Activated CD8-positive, alpha-beta memory T cell treated with anti-CD3 and anti-CD28 coated beads, Interleukin-2, amount 10 ng/mL, durations not matched to agents 7 days and 5 days (primary cell): ENCODE measurements around the gene ZBP1. TPM values are rescaled to one million over a fixed set of nuclear protein-coding genes. Genes with fewer than 3 reads are reported as not detected.

Source experiments
- ATAC-seq: fragments of 150-1000 bp; cut with Tn5 transposase; one replicate; pipeline ENCODE4 v1.10.0; 2021; ENCODE audit warnings: moderate library complexity
- CTCF ChIA-PET: fragments of 350-600 bp; sonication (Branson Sonifier 250); formaldehyde crosslinking; loops from one replicate; lab custom pipeline; 2021; ENCODE audit warnings: antibody characterized with exemption; lab: Charles Lee
- DNase-seq: peaks from one replicate; pipeline ENCODE4 v3.0.0-alpha.2; 2020
- H3K27ac Mint-ChIP-seq: one replicate; pipeline ENCODE4 v1.8.0; 2021; ENCODE audit warnings: mild to moderate bottlenecking, mixed read lengths
- H3K27me3 Mint-ChIP-seq: one replicate; pipeline ENCODE4 v1.8.0; 2021; ENCODE audit warnings: mixed read lengths
- H3K36me3 Mint-ChIP-seq: one replicate; pipeline ENCODE4 v1.8.0; 2021; ENCODE audit warnings: mild to moderate bottlenecking, mixed read lengths
- H3K4me1 Mint-ChIP-seq: one replicate; pipeline ENCODE4 v1.8.0; 2021; ENCODE audit warnings: mixed read lengths
- H3K4me3 Mint-ChIP-seq: one replicate; pipeline ENCODE4 v1.8.0; 2021; ENCODE audit warnings: mild to moderate bottlenecking, moderate library complexity, mixed read lengths
- H3K9me3 Mint-ChIP-seq: one replicate; pipeline ENCODE4 v1.8.0; 2022; ENCODE audit warnings: low read depth, mixed read lengths
- total RNA-seq, 2 experiments: library from RNA; stranded (reverse); gene quantifications; one replicate each; pipeline ENCODE4 v1.2.3, GENCODE V29; 2021

ZBP1 gene, protein sequence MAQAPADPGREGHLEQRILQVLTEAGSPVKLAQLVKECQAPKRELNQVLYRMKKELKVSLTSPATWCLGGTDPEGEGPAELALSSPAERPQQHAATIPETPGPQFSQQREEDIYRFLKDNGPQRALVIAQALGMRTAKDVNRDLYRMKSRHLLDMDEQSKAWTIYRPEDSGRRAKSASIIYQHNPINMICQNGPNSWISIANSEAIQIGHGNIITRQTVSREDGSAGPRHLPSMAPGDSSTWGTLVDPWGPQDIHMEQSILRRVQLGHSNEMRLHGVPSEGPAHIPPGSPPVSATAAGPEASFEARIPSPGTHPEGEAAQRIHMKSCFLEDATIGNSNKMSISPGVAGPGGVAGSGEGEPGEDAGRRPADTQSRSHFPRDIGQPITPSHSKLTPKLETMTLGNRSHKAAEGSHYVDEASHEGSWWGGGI
- 10 to 100 TPM; 22.9 to 56.8 TPM for total RNA-seq

DNA sequence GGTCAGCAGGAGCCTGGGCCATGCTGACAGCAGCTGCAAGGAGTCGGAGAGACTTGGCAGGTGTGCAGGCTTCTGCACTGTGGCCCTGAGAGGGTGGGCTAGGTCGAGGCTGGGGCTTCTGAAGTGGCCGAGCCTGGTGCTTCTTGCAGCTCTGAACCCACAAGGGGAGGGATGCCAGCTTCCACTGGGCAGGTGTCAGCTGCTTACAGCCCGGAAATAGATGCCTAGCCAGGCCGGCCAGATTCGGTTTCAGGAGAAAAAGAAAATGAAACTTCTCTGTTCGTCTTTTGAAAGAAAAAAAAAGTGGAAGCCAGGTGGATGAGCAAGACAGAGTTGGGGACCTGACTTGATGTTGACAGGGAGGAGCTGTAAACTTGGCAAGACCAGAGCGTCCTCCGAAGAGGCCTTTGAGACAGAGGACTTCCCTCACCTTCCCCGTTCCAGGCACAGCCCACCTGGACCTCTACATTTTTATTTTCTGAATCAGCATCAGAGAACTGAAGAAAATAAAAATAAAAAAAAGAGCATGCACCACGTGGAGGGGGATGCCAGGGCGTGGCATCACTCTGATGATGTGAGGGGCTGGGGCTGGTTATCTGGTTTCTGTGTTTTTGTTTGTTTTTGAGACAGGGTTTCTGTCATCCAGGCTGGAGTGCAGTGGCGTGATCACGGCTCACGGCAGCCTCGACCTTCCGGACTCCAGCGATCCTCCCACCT is at the start of gene ZBP1:
Gene ZBP1, minus strand, starts transcription at position 153 of the 717 bp plus-strand sequence. Its CDS starts 131 bp downstream, at position 22.
- Mint-ChIP-seq H3K27me3 (peaks cover 3% of the 10 kb centered on the region), H3K4me3 (peak within 1 kb of the TSS; percentile 88), H3K36me3 (peaks cover 29% of the 10 kb centered on the region), H3K27ac (peak within 1 kb of the TSS; percentile 98), H3K9me3 (peaks cover 5% of the 10 kb centered on the region), H3K4me1 (peaks cover 61% of the 10 kb centered on the region)
- ATAC-seq (peak; percentile 41), DNase-seq (peak; percentile 88)
- CTCF ChIA-PET = interaction anchor here (1.2 to 16.0 kb wide), 10 partner anchors 9 to 1031 kb away, joined by 3 to 176 read pairs (median 12); partner anchors contain the start of genes RBM38 and STX16

DNA sequence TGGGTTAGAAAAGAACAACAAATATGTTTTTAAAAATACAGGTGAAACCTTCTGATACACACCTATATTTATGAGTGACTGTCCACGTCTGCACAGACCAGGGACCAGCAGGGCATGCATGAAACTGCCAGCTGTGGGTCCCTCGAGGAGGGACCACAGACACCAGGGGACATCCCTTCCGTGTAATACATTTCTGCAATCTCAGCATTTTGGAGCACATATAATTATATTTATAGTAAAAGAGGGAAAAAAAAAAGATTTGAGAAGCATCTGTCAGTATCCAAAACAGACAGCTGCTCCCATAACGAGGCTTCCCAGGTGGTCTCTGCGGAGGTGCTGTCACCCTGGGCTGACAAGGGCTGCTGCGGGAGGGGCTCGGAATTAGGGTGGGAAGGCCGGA is 49.4 kb upstream of the ZBP1 start:
- H3K9me3 Mint-ChIP-seq = no peaks in the 10 kb centered on the region
- H3K27me3 Mint-ChIP-seq = no peaks in the 10 kb centered on the region
- DNase-seq (no peak), ATAC-seq (no peak)
- CTCF ChIA-PET = interaction anchor here (0.9 to 1.0 kb wide), 2 partner anchors 47 to 418 kb away, joined by 3 read pairs; no protein-coding TSS in a partner anchor
- H3K36me3 Mint-ChIP-seq = no peaks in the 10 kb centered on the region
- H3K4me3 Mint-ChIP-seq = no peak overlapping the region
- no peaks in the 10 kb centered on the region for H3K4me1 Mint-ChIP-seq
- H3K27ac Mint-ChIP-seq = no peak overlapping the region

DNA sequence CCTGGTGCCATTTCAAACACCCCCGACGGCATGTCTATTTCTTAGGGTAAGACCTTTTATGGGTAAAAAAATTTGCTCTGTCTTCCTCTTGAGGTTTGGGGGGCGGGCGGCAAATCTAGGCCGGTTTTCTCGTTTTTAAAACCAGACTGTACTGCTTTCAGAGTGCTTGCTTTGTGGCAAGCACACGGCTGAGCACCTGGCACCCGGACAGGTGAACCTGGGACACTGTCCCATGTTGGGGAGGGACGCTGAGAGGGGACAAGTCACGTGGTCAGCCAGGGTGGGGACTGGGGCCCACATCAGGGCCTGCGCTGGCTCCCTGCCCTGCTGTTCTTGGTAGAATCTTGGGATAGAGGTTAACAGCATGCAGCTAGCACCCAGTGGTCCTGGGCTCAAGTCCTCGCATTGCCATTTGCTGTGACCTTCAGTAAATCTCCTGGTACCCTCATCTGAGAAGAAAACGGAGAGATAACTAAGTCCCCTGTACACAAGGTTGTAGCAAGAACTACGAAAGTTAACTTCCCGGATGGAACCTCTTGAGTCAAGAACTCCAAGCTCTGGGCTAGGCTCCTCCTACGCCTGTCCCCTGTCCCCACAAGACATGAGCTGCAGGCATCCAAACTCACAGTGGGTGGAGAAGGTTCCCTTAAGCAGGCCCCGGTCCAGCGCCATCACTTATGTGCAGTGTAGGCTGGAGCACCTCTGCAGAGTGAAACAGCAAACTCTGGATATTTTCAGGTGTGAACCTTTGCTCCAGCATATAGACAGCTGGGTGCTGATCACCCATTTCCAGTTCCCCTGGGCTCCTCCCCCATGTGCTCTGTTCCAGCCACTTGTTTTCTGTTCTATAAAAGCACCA is 47.9 kb upstream of the ZBP1 start:
- Mint-ChIP-seq H3K4me1 (no peaks in the 10 kb centered on the region), H3K9me3 (no peaks in the 10 kb centered on the region), H3K4me3 (no peak overlapping the region), H3K27ac (no peak overlapping the region), H3K36me3 (no peaks in the 10 kb centered on the region), H3K27me3 (no peaks in the 10 kb centered on the region)
- CTCF ChIA-PET = interaction anchor here (1.0 to 1.4 kb wide), 2 partner anchors 24 to 72 kb away, joined by 3 read pairs; no protein-coding TSS in a partner anchor
- no peak for ATAC-seq
- DNase-seq = no peak

GRCh38 chr20:57667388-57667787 is 47.2 kb upstream of the ZBP1 start:
- ATAC-seq = no peak
- no peaks in the 10 kb centered on the region for H3K36me3 Mint-ChIP-seq
- no peaks in the 10 kb centered on the region for H3K4me1 Mint-ChIP-seq
- no peaks in the 10 kb centered on the region for H3K9me3 Mint-ChIP-seq
- no peak overlapping the region for H3K27ac Mint-ChIP-seq
- H3K4me3 Mint-ChIP-seq = no peak overlapping the region
- DNase-seq = no peak
- CTCF ChIA-PET = interaction anchor here (1.4 kb wide), 1 partner anchor 24 kb away, joined by 3 read pairs; no protein-coding TSS in a partner anchor
- no peaks in the 10 kb centered on the region for H3K27me3 Mint-ChIP-seq

DNA sequence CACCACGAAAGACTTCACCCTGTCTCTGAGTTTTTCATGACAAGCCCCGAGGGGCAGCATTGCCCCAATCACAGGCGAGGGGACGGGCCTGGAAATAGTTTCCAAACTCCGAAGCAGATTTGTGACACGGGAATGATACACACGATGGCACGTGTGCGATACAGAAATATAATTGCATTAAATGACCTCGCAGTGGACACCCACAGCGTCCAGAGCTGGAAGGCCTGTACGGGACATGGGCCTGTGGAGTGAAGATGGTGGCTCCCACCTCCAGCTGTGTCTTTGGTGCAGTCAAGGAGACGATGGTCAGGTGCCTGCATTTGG is 46.6 kb upstream of the ZBP1 start:
- no peaks in the 10 kb centered on the region for H3K27me3 Mint-ChIP-seq
- no peak for DNase-seq
- no peak overlapping the region for H3K4me3 Mint-ChIP-seq
- no peak overlapping the region for H3K27ac Mint-ChIP-seq
- CTCF ChIA-PET = interaction anchor here (1.4 kb wide), 1 partner anchor 23 kb away, joined by 3 read pairs; no protein-coding TSS in a partner anchor
- H3K36me3 Mint-ChIP-seq = no peaks in the 10 kb centered on the region
- no peaks in the 10 kb centered on the region for H3K9me3 Mint-ChIP-seq
- H3K4me1 Mint-ChIP-seq = no peaks in the 10 kb centered on the region
- ATAC-seq = no peak

DNA sequence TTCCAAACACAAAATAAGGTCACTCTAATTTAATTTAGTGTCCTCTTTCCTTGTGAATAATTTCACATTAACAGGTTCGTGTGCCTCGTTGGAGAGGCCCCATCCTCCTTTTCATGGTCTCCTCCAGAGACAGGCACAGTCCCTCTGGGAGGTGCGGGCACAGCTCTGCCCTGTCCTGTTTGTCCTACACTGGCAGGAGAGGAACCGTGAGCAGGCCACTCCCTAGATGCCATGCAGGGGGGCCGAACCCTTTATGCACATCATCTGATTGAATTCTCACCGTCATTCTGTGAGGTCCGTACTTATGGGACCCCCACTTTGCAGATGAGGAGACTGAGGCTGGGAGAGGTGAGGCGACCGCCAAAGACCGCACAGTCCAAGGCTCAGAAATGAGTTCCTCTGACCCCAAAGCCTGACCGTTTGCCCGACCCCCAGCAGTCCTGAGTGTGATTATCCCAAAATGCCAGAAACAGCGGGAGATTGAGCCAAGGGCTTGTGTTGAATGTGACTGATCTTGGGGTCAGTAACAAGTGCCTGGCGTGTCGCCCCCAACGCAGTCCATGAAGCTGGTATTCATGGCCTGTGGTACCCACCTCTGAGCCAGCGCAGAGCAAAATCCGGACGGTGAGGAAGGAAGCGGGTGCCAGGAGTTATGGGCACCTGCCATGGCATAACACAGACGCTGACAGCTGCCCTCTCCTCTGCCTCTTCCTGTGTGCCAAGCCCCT is 46.0 kb upstream of the ZBP1 start:
- H3K36me3 Mint-ChIP-seq = no peaks in the 10 kb centered on the region
- CTCF ChIA-PET = interaction anchor here (1.4 kb wide), 1 partner anchor 23 kb away, joined by 3 read pairs; no protein-coding TSS in a partner anchor

GRCh38 chr20:57665589-57665971 is 45.4 kb upstream of the ZBP1 start:
- H3K4me3 Mint-ChIP-seq = no peak overlapping the region
- no peak for DNase-seq
- peaks cover 2% of the 10 kb centered on the region for H3K9me3 Mint-ChIP-seq
- no peaks in the 10 kb centered on the region for H3K36me3 Mint-ChIP-seq
- no peak overlapping the region for H3K27ac Mint-ChIP-seq
- no peak for ATAC-seq
- CTCF ChIA-PET = interaction anchor here (0.9 kb wide), 1 partner anchor 33 kb away, joined by 4 read pairs; no protein-coding TSS in a partner anchor
- no peaks in the 10 kb centered on the region for H3K27me3 Mint-ChIP-seq
- H3K4me1 Mint-ChIP-seq = no peaks in the 10 kb centered on the region

More for the DNA sequence above, 46.0 kb upstream of the ZBP1 start:
- ATAC-seq = no peak
- Mint-ChIP-seq H3K27ac (no peak overlapping the region), H3K9me3 (no peaks in the 10 kb centered on the region), H3K4me1 (no peaks in the 10 kb centered on the region), H3K4me3 (no peak overlapping the region), H3K27me3 (no peaks in the 10 kb centered on the region)
- DNase-seq = no peak

- no peaks in the 10 kb centered on the region for H3K27me3 Mint-ChIP-seq
- no peak for DNase-seq
- H3K4me1 Mint-ChIP-seq = no peaks in the 10 kb centered on the region
- no peaks in the 10 kb centered on the region for H3K36me3 Mint-ChIP-seq
- no peak overlapping the region for H3K4me3 Mint-ChIP-seq
- no peak overlapping the region for H3K27ac Mint-ChIP-seq
- no peak for ATAC-seq
- peaks cover 3% of the 10 kb centered on the region for H3K9me3 Mint-ChIP-seq
- CTCF ChIA-PET = interaction anchor here (0.9 kb wide), 1 partner anchor 33 kb away, joined by 4 read pairs; no protein-coding TSS in a partner anchor
Measured at GRCh38 chr20:57664924-57665588, 44.8 kb upstream of the ZBP1 start.

DNA sequence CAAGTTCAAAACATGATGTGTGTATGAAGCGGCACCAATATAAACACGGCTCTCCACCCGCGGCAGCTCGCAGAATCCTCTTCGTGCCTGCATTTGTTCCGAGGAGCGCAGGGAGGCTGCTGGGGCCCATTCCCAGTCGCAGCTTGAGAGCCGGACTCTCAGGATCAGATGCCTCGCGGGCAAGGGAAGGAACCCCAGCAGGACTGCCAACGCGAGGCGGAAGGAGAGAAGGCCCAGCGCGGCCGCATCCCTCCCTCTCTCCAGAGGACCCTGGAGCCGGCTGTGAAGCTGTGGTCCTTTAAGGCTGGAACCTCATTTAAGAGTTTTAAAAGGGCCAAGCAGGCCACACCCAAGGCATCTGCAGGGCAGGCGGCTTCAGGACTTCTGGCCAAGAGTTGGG is 44.2 kb upstream of the ZBP1 start:
- CTCF ChIA-PET = no interaction called here
- peaks cover 3% of the 10 kb centered on the region for H3K9me3 Mint-ChIP-seq
- no peak for DNase-seq
- H3K36me3 Mint-ChIP-seq = no peaks in the 10 kb centered on the region
- H3K4me3 Mint-ChIP-seq = no peak overlapping the region
- no peak for ATAC-seq
- no peaks in the 10 kb centered on the region for H3K27me3 Mint-ChIP-seq
- no peak overlapping the region for H3K27ac Mint-ChIP-seq
- no peaks in the 10 kb centered on the region for H3K4me1 Mint-ChIP-seq

GRCh38 chr20:57663681-57664451 is 43.6 kb upstream of the ZBP1 start:
- Mint-ChIP-seq H3K4me3 (no peak overlapping the region), H3K27me3 (no peaks in the 10 kb centered on the region), H3K27ac (no peak overlapping the region), H3K4me1 (peaks cover 1% of the 10 kb centered on the region), H3K9me3 (peaks cover 3% of the 10 kb centered on the region), H3K36me3 (no peaks in the 10 kb centered on the region)
- CTCF ChIA-PET = no interaction called here
- ATAC-seq (no peak), DNase-seq (no peak)

DNA sequence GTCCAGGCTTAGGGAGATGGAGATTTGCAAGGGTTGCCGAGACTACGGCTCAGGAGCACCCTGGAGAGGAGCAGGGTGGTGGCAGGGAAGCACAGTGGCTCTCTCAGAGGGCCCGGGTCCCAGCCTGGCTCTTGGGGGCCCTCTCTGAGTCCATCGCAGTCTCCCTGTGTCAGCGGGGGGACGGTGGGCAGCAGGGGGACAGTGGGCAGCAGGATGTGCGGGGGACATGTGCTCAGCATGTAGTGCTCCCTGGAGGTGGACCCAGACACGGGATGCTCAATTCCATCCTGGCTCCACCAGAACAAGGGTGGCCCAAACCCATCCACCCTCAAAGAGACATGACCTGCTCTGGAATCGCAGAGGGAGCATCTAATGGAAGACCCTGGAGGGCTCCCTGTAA is 43.0 kb upstream of the ZBP1 start:
- ATAC-seq (no peak), DNase-seq (no peak)
- Mint-ChIP-seq H3K36me3 (no peaks in the 10 kb centered on the region), H3K9me3 (peaks cover 3% of the 10 kb centered on the region), H3K4me3 (no peak overlapping the region), H3K27me3 (no peaks in the 10 kb centered on the region), H3K27ac (no peak overlapping the region), H3K4me1 (peaks cover 4% of the 10 kb centered on the region)
- CTCF ChIA-PET = no interaction called here
